ENCODE results near the gene AADAC. TPM values are rescaled to one million over a fixed set of nuclear protein-coding genes. Genes with fewer than 3 reads are reported as not detected.
"Not testable (repeated sequence)": the region's sequence is repeated elsewhere in the genome, so short reads cannot be mapped to it uniquely, and the experiment has no call there.

The AADAC gene
- not detected in 2 replicates for total RNA-seq (2014; rRNA removed; shearing (Covaris generic); ENCODE audit: low replicate concordance)

DNA sequence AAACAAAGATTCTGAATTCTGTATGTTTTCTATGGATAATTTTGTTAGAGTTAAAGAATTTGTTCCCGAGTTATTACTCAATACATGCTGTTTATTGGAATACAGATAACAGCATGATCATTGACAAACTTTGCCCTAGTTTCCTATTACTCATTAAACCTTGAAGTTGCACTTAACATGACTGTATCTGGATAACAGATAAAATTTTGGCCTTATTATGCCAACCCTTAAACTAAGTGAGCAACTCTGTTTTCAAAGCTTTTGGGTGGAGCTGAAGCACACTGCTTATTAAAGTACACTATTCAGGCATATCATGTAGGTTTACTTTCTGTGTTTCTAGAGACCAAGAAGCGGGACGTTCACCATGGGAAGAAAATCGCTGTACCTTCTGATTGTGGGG is at the start of gene AADAC:
Gene AADAC (plus strand): TSS at position 318 of the 400 bp plus-strand sequence. CDS start 47 bp downstream, at position 365.
- DNase-seq = no peak
- Histone ChIP-seq H3K79me2 (ENCODE audit: low read length) (no peaks in the 10 kb centered on the region), H4K20me1 (ENCODE audit: insufficient read depth, low read depth, low read length) (no peaks in the 10 kb centered on the region), H3K27ac (ENCODE audit: low read length) (no peak within 1 kb of the TSS), H3K9me2 (replicated peaks; ENCODE audit: insufficient read depth, low read length) (no peaks in the 10 kb centered on the region), H2AFZ (ENCODE audit: low read length) (no peak within 1 kb of the TSS), H3K9me3 (ENCODE audit: low read length) (no peaks in the 10 kb centered on the region), H3K4me1 (ENCODE audit: low read length) (no peaks in the 10 kb centered on the region), H3K4me3 (ENCODE audit: low read length) (no peak within 1 kb of the TSS), H3K4me2 (ENCODE audit: low read depth, low read length, poor library complexity, severe bottlenecking) (no peak within 1 kb of the TSS), H3K36me3 (ENCODE audit: insufficient read depth, low read length) (no peaks in the 10 kb centered on the region), H3K9ac (ENCODE audit: low read length) (no peak within 1 kb of the TSS), H3K27me3 (ENCODE audit: low read length) (no peaks in the 10 kb centered on the region)

GRCh38 chr3:151764699-151765098 is 49.2 kb upstream of the AADAC start:
- H3K4me1 ChIP-seq (ENCODE audit: low read length); DNase-seq; H3K27me3 ChIP-seq (ENCODE audit: low read length); H3K79me2 ChIP-seq (ENCODE audit: low read length); H3K4me2 ChIP-seq (ENCODE audit: low read depth, low read length, poor library complexity, severe bottlenecking); H2AFZ ChIP-seq (ENCODE audit: low read length); H3K27ac ChIP-seq (ENCODE audit: low read length); H3K9ac ChIP-seq (ENCODE audit: low read length); H3K9me3 ChIP-seq (ENCODE audit: low read length); H3K9me2 ChIP-seq (replicated peaks; ENCODE audit: insufficient read depth, low read length); H4K20me1 ChIP-seq (ENCODE audit: insufficient read depth, low read depth, low read length); H3K36me3 ChIP-seq (ENCODE audit: insufficient read depth, low read length); H3K4me3 ChIP-seq (ENCODE audit: low read length): not testable (repeated sequence)

- DNase-seq = no peak
- Histone ChIP-seq H3K27ac (ENCODE audit: low read length) (no peak overlapping the region), H3K79me2 (ENCODE audit: low read length) (no peaks in the 10 kb centered on the region), H3K9me3 (ENCODE audit: low read length) (no peaks in the 10 kb centered on the region), H3K4me3 (ENCODE audit: low read length) (no peak overlapping the region), H3K36me3 (ENCODE audit: insufficient read depth, low read length) (no peaks in the 10 kb centered on the region), H3K27me3 (ENCODE audit: low read length) (no peaks in the 10 kb centered on the region), H3K9me2 (replicated peaks; ENCODE audit: insufficient read depth, low read length) (no peaks in the 10 kb centered on the region), H3K4me1 (ENCODE audit: low read length) (no peaks in the 10 kb centered on the region), H3K4me2 (ENCODE audit: low read depth, low read length, poor library complexity, severe bottlenecking) (no peak overlapping the region), H2AFZ (ENCODE audit: low read length) (no peak overlapping the region), H3K9ac (ENCODE audit: low read length) (no peak overlapping the region), H4K20me1 (ENCODE audit: insufficient read depth, low read depth, low read length) (no peaks in the 10 kb centered on the region)
These were observed 48.2 kb upstream of the AADAC start for GRCh38 chr3:151765685-151766084.

GRCh38 chr3:151766454-151766853 is 47.5 kb upstream of the AADAC start:
- no peak overlapping the region for H3K9ac ChIP-seq (ENCODE audit: low read length)
- no peaks in the 10 kb centered on the region for H3K9me2 ChIP-seq (replicated peaks; ENCODE audit: insufficient read depth, low read length)
- H3K9me3 ChIP-seq (ENCODE audit: low read length) = no peaks in the 10 kb centered on the region
- H3K79me2 ChIP-seq (ENCODE audit: low read length) = no peaks in the 10 kb centered on the region
- no peaks in the 10 kb centered on the region for H3K36me3 ChIP-seq (ENCODE audit: insufficient read depth, low read length)
- no peak overlapping the region for H2AFZ ChIP-seq (ENCODE audit: low read length)
- H3K4me1 ChIP-seq (ENCODE audit: low read length) = no peaks in the 10 kb centered on the region
- H3K27me3 ChIP-seq (ENCODE audit: low read length) = no peaks in the 10 kb centered on the region
- no peak overlapping the region for H3K4me3 ChIP-seq (ENCODE audit: low read length)
- H4K20me1 ChIP-seq (ENCODE audit: insufficient read depth, low read depth, low read length) = no peaks in the 10 kb centered on the region
- no peak overlapping the region for H3K4me2 ChIP-seq (ENCODE audit: low read depth, low read length, poor library complexity, severe bottlenecking)
- no peak for DNase-seq
- no peak overlapping the region for H3K27ac ChIP-seq (ENCODE audit: low read length)

GRCh38 chr3:151768393-151768930 is 45.5 kb upstream of the AADAC start:
- no peaks in the 10 kb centered on the region for H4K20me1 ChIP-seq (ENCODE audit: insufficient read depth, low read depth, low read length)
- no peaks in the 10 kb centered on the region for H3K27me3 ChIP-seq (ENCODE audit: low read length)
- no peak overlapping the region for H3K4me3 ChIP-seq (ENCODE audit: low read length)
- no peaks in the 10 kb centered on the region for H3K79me2 ChIP-seq (ENCODE audit: low read length)
- no peaks in the 10 kb centered on the region for H3K4me1 ChIP-seq (ENCODE audit: low read length)
- H3K27ac ChIP-seq (ENCODE audit: low read length) = no peak overlapping the region
- no peak overlapping the region for H2AFZ ChIP-seq (ENCODE audit: low read length)
- H3K9ac ChIP-seq (ENCODE audit: low read length) = no peak overlapping the region
- H3K9me3 ChIP-seq (ENCODE audit: low read length) = no peaks in the 10 kb centered on the region
- no peaks in the 10 kb centered on the region for H3K9me2 ChIP-seq (replicated peaks; ENCODE audit: insufficient read depth, low read length)
- DNase-seq = no peak
- no peaks in the 10 kb centered on the region for H3K36me3 ChIP-seq (ENCODE audit: insufficient read depth, low read length)
- no peak overlapping the region for H3K4me2 ChIP-seq (ENCODE audit: low read depth, low read length, poor library complexity, severe bottlenecking)

DNA sequence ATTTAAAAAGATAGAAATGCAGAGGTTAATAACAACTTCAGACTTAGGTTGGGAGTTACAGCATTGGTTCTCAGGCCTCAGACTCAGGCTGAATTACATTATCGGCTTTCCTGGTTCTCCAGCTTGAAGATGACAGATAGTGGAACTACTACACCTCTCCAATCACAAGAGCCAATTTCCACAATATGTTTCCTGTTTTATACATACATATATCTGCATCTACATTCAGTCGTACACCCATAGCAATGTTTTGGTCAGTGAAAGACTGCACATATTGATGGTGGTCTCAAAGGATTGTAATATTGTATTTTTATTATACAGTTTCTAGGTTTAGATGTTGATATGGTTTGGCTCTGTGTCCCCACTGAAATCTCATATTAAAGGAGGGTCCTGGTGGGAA is 44.7 kb upstream of the AADAC start:
- H3K27me3 ChIP-seq (ENCODE audit: low read length) = no peaks in the 10 kb centered on the region
- DNase-seq = no peak
- no peaks in the 10 kb centered on the region for H3K9me3 ChIP-seq (ENCODE audit: low read length)
- H3K4me1 ChIP-seq (ENCODE audit: low read length) = no peaks in the 10 kb centered on the region
- H4K20me1 ChIP-seq (ENCODE audit: insufficient read depth, low read depth, low read length) = no peaks in the 10 kb centered on the region
- H3K4me3 ChIP-seq (ENCODE audit: low read length) = no peak overlapping the region
- H3K79me2 ChIP-seq (ENCODE audit: low read length) = no peaks in the 10 kb centered on the region
- no peaks in the 10 kb centered on the region for H3K9me2 ChIP-seq (replicated peaks; ENCODE audit: insufficient read depth, low read length)
- no peak overlapping the region for H3K9ac ChIP-seq (ENCODE audit: low read length)
- no peaks in the 10 kb centered on the region for H3K36me3 ChIP-seq (ENCODE audit: insufficient read depth, low read length)
- no peak overlapping the region for H3K27ac ChIP-seq (ENCODE audit: low read length)
- H3K4me2 ChIP-seq (ENCODE audit: low read depth, low read length, poor library complexity, severe bottlenecking) = no peak overlapping the region
- H2AFZ ChIP-seq (ENCODE audit: low read length) = no peak overlapping the region

DNA sequence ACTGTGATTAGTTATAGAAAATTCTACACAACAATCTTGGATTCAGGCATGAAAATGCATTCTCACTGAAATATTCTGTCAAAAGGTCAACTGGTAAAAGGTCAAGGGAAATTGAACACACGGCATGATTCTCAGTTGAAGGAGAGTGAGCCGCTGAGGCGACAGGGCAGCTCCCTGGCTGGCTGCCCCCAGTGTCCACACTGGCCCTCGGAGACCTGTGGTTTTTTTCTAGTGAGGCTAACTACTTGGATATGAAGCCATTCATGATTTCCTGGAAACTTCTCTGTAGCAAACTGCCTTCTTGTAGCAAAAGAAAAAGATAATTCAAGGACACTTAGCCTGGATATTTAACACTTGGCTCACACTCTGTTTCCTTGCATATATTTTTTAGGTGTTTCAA is 43.0 kb upstream of the AADAC start:
- H3K4me2 ChIP-seq (ENCODE audit: low read depth, low read length, poor library complexity, severe bottlenecking) = no peak overlapping the region
- no peaks in the 10 kb centered on the region for H3K27me3 ChIP-seq (ENCODE audit: low read length)
- no peak overlapping the region for H2AFZ ChIP-seq (ENCODE audit: low read length)
- H3K9me3 ChIP-seq (ENCODE audit: low read length) = no peaks in the 10 kb centered on the region
- H3K36me3 ChIP-seq (ENCODE audit: insufficient read depth, low read length) = no peaks in the 10 kb centered on the region
- H3K4me1 ChIP-seq (ENCODE audit: low read length) = no peaks in the 10 kb centered on the region
- no peak overlapping the region for H3K27ac ChIP-seq (ENCODE audit: low read length)
- DNase-seq = no peak
- no peak overlapping the region for H3K4me3 ChIP-seq (ENCODE audit: low read length)
- no peaks in the 10 kb centered on the region for H4K20me1 ChIP-seq (ENCODE audit: insufficient read depth, low read depth, low read length)
- H3K9me2 ChIP-seq (replicated peaks; ENCODE audit: insufficient read depth, low read length) = no peaks in the 10 kb centered on the region
- H3K79me2 ChIP-seq (ENCODE audit: low read length) = no peaks in the 10 kb centered on the region
- no peak overlapping the region for H3K9ac ChIP-seq (ENCODE audit: low read length)

DNA sequence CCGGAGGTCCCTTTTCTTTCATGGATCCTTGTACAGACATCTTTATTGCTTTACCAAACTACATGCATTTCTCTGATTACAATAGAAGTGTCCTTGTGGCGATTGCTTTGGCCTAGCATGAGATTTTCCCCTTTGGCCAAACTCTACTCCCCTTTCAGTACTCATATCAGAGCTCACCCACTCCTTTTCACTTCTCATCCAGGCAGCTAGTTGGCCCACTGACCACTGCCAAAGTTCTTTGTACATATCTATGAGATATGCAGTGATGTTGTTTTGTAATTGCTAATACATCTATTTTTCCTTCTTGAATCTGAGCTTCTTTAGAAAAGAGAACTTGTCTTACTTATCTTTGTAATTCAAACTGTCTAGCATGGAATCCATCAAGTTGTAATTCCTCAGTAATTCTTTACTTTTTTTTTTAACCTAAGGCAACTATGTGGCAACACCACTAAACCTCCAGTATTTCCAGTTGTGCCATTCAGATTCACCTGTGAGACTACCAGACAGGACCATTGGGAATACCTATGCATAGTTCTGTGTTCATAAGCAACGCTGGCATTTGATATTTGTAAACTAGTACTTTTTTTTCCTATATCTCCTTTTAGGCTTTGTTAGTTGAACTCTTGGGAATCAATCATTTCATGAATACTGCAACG is 41.0 kb upstream of the AADAC start:
- H3K4me3 ChIP-seq (ENCODE audit: low read length) = no peak overlapping the region
- H3K9me3 ChIP-seq (ENCODE audit: low read length) = no peaks in the 10 kb centered on the region
- no peaks in the 10 kb centered on the region for H3K79me2 ChIP-seq (ENCODE audit: low read length)
- no peak for DNase-seq
- H4K20me1 ChIP-seq (ENCODE audit: insufficient read depth, low read depth, low read length) = no peaks in the 10 kb centered on the region
- H3K4me1 ChIP-seq (ENCODE audit: low read length) = no peaks in the 10 kb centered on the region
- no peak overlapping the region for H2AFZ ChIP-seq (ENCODE audit: low read length)
- H3K9ac ChIP-seq (ENCODE audit: low read length) = no peak overlapping the region
- no peaks in the 10 kb centered on the region for H3K9me2 ChIP-seq (replicated peaks; ENCODE audit: insufficient read depth, low read length)
- no peak overlapping the region for H3K27ac ChIP-seq (ENCODE audit: low read length)
- no peaks in the 10 kb centered on the region for H3K36me3 ChIP-seq (ENCODE audit: insufficient read depth, low read length)
- no peaks in the 10 kb centered on the region for H3K27me3 ChIP-seq (ENCODE audit: low read length)
- no peak overlapping the region for H3K4me2 ChIP-seq (ENCODE audit: low read depth, low read length, poor library complexity, severe bottlenecking)
